RWPE1 (cell line): Measurements from ENCODE around the gene TBL1X.
A peak's percentile ranks its signal among the peaks of the same experiment; 100 is the strongest.

ENCODE experiments used
- CTCF ChIA-PET: fragments of 350-600 bp; sonication (Branson Sonifier 250); formaldehyde crosslinking; extraction: SDS; loops from one replicate; lab custom pipeline; 2021; lab: Yijun Ruan, JAX
- POLR2A ChIA-PET: fragments of 400-600 bp; formaldehyde crosslinking; extraction: SDS; loops from one replicate; lab custom pipeline; 2020; ENCODE audit warnings: antibody characterized with exemption; ENCODE audit not compliant: low non-redundant PET; lab: Yijun Ruan, JAX
- DNase-seq: peaks from one replicate; pipeline ENCODE4 v3.0.0; 2012; ENCODE audit warnings: low spot score
- H3K27ac ChIP-seq: fragments of 450-650 bp; 2 replicates; pipeline ENCODE4 v1.5.1; 2017
- TF ChIP-seq, protein P1 (sequence below): fragments of 450-650 bp; conservative IDR thresholded peaks from 2 replicates; pipeline ENCODE4 v1.5.1; 2017; ENCODE audit warnings: low read depth, mild to moderate bottlenecking

The TBL1X gene

DNA sequence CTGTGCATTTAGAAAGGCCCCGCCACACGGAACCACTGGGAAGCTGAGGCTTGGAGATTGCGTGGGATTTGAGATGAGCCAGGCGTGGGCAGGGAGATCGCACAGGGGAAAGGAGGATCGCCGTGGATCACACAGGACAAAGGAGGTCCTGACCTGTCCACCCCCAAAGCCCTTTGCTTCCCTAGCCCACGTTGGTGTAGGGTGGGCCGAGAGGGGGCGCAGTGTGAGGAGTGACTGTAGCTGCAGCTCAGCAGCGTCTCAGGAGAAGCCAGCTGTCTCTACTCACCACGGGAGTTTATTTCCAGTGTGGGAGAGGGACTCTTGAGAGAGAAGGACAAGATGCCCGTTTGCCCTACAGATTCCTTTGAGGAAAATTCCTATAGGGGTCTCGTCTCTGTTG is 62.1 kb downstream of the TBL1X start:
- POLR2A ChIA-PET, result no interaction called here
- TF ChIP-seq, protein P1, sequence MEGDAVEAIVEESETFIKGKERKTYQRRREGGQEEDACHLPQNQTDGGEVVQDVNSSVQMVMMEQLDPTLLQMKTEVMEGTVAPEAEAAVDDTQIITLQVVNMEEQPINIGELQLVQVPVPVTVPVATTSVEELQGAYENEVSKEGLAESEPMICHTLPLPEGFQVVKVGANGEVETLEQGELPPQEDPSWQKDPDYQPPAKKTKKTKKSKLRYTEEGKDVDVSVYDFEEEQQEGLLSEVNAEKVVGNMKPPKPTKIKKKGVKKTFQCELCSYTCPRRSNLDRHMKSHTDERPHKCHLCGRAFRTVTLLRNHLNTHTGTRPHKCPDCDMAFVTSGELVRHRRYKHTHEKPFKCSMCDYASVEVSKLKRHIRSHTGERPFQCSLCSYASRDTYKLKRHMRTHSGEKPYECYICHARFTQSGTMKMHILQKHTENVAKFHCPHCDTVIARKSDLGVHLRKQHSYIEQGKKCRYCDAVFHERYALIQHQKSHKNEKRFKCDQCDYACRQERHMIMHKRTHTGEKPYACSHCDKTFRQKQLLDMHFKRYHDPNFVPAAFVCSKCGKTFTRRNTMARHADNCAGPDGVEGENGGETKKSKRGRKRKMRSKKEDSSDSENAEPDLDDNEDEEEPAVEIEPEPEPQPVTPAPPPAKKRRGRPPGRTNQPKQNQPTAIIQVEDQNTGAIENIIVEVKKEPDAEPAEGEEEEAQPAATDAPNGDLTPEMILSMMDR, result no peak
- CTCF ChIA-PET, result no interaction called here
- no peak for DNase-seq
- H3K27ac ChIP-seq, result no peak overlapping the region

DNA sequence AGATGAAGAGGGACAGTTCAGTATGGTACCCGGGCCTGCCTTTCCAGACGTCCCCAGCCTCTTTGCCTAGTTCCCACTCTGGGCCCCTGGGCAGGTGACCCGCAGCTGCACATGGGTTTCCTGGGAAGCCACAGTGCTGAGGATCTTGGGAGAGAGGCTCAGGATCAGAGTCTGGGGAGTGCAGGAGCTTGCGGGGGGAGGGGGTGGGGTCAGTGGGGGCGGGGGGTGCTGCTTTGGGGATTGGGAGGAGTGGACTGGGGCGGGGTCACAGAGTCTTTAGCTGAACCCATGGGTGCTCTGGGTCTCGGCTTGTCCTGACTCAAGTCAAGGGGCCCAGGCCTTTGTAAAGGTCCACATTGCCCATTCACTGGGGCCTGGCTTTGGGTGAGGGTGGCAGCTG is 63.6 kb downstream of the TBL1X start:
- ChIA-PET POLR2A (no interaction called here), CTCF (no interaction called here)
- DNase-seq, result no peak
- no peak overlapping the region for H3K27ac ChIP-seq
- TF ChIP-seq, protein P1, result no peak

DNA sequence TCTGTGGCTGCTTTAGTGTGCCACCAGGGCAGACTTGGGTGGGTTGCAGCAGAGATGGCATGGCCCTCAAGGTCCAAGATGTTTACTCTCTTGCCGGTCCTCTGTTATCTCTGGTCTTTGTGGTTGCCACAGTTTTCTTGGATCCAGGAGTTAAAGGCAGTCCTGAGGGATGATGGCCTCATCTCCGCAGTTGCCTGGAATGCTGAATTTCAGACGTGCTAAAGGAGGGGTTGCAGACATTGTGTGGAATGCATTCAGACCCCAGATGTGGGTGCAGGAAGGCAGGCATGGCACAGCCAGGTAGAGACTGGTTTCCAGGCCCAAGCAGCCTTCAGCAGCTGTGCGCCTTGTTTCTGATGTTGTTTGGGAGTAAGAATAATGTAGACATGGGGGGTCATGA is 64.4 kb downstream of the TBL1X start:
- TF ChIP-seq, protein P1, result no peak
- CTCF ChIA-PET, result no interaction called here
- DNase-seq, result no peak
- H3K27ac ChIP-seq, result no peak overlapping the region
- POLR2A ChIA-PET, result interaction anchor here (0.5 kb wide), 1 partner anchor 92 kb away, joined by 4 read pairs; no protein-coding TSS in a partner anchor

DNA sequence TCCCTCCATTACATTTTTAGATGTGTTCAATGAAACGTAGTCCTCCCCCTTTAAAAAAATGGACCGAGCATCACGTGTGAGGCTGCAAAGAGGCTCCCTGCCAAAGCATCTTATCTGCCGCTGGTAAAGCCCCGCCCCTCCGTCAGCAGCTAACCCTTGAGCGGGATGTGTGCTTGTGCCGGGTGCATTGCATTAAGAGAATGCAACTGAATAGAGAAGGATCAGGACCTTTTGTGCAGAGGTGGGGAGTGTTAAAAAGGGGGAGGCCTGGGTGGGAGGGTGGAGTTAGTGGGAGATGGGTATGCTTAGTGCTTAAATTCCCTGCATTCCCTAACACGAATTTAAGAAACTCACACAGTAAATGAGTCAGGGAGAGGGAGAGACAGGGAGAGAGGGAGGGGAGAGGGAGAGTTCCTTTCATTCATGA is 66.0 kb downstream of the TBL1X start:
- CTCF ChIA-PET, result no interaction called here
- POLR2A ChIA-PET, result interaction anchor here (0.6 kb wide), 1 partner anchor 68 kb away, joined by 4 read pairs; no protein-coding TSS in a partner anchor
- peak; percentile 30 for DNase-seq
- H3K27ac ChIP-seq, result peak overlapping the region; percentile 45; the same call in 1 of the 2 replicates
- TF ChIP-seq, protein P1, result no peak

DNA sequence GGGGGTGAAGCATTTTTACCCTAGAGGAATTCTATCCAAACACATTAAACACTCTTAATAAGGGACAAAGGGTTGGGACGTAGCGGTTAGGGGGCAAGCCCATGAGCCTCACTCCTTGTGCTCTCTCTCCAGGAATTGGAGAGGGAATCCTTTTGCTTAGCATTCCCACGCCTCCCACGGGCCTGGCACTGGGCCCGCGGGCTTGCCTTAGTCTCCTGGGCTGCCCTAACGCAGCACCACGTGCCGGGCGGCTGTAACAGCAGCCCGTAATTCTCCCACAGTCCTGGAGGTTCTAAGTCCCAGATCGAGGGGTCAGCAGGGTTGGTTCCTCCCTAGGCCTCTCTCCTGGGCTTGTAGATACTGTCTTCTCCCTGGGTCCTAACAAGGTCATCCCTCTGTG is 67.5 kb downstream of the TBL1X start:
- POLR2A ChIA-PET, result no interaction called here
- CTCF ChIA-PET, result no interaction called here
- no peak for DNase-seq
- H3K27ac ChIP-seq, result no peak overlapping the region
- TF ChIP-seq, protein P1, result no peak

DNA sequence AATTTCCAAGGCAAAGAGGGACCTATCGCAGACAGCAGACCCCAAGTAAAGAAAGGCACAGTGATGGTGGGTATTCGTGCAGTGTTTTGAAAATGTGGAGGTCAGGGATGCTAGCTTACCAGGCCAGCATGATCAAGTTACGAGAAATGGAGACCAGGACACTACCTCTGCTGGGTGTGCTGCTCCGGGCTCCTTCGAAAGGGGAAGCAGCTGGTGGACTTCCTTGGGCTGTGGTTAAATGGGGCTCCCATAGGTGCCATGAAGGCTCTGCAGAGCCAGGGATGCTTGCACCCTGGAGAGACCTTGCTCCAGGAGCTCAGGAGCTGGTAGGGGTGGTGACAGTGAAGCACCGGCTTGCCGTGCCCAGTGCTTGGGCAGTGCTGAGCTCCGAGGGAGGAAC is 68.8 kb downstream of the TBL1X start:
- no peak overlapping the region for H3K27ac ChIP-seq
- CTCF ChIA-PET, result no interaction called here
- POLR2A ChIA-PET, result no interaction called here
- no peak for DNase-seq
- TF ChIP-seq, protein P1, result no peak
